Measurements from ENCODE around the gene AGAP6.
"Not testable (repeated sequence)": the region's sequence is repeated elsewhere in the genome, so short reads cannot be mapped to it uniquely, and the experiment has no call there.

The AGAP6 gene

DNA sequence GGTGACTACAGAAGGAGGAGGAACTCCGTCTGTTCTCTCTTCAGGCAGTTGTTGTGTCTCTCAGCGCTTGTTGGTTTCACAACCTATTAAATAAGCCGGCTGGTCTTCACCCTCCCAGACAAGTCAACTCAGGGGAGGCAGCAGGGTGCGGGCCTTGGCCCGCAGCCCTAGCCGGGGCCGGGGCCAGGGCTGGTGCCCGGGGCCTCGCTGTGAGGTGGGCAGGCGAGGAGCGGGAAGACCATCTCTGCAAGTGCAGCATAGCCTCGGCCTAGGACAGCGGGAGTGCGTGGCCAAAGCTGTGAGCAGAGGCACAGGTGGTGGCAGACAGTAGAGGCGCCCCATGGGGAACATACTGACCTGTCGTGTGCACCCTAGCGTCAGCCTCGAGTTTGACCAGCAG is at the start of gene AGAP6:
Gene AGAP6, plus strand, starts transcription at position 31 of the 400 bp plus-strand sequence. Its CDS starts 310 bp downstream, at position 341.
- not testable (repeated sequence) for DNase-seq (ENCODE audit: low read depth); H3K4me3 ChIP-seq (ENCODE audit: low read depth, low read length)

DNA sequence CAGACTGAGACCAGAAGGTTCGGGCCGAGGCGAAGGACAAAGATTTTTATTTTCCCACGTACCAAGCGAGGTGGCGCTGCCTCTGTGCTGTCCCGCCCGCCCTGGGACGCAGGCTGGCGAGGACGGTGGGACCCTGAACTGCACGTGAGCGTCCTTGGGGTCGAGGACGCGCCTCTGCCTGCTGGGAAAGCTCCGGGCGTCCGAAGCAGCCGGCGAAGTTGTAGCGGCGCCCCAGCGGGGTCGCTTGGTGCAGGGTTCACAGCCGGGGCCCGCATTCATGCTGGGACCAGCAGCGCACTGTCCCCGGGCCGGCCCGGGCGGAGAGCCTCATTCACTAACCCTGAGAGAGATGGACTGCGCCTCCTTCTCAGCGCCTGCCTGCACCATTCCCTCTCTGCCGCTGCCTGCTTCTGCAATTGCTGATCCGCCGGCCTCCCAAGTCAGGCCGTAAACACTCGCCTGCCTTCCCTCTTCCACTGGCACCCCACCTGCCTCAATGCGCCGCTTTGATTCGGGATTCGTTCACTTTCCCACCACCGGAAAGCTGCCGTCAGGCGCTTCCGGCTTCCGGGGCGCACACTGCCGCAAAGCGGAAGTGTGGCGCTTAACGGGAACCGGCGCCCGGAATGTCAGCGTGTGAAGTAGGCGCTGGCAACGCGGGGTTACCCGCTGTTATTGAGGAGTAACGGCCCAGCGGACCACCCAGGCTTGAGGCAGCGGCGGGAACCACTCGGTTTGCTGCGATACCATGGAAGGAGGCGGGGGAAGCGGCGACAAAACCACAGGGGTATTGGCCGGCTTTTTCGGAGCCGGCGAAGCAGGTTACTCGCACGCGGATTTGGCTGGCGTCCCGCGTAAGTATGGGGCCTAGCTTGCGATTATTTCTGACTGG is 46.5 kb upstream of the AGAP6 start, which contains the start of the genes PARG and TIMM23B:
Gene PARG, minus strand, starts transcription at position 581 of the 892 bp plus-strand sequence. Its CDS starts 302 bp downstream, at position 279.
Gene TIMM23B, plus strand, starts transcription at position 607 of the 892 bp plus-strand sequence. Its CDS starts 142 bp downstream, at position 749.
- peak; percentile 27 for DNase-seq (ENCODE audit: low read depth)
- peak within 1 kb of the TSS; percentile 68 for H3K4me3 ChIP-seq (ENCODE audit: low read depth, low read length)

DNA sequence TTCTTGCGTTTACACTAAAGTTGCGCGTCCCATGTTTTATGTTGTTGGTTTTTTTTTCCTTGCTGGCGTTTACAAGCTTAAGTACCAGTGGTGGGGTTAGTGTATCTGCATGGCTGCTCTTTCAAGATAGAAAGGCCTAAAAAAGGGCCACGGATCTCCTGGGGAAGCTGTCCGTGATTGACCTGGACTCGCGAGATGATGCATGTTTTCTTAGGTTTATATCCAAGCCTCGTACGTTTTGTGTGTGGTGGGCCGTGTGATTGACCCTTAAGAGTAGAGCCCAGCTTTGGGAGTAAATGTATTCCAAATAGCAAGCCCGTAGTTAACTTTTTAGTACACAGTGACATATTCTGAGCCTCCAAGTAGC is 45.9 kb upstream of the AGAP6 start:
- H3K4me3 ChIP-seq (ENCODE audit: low read depth, low read length) = peak overlapping the region; percentile 68

DNA sequence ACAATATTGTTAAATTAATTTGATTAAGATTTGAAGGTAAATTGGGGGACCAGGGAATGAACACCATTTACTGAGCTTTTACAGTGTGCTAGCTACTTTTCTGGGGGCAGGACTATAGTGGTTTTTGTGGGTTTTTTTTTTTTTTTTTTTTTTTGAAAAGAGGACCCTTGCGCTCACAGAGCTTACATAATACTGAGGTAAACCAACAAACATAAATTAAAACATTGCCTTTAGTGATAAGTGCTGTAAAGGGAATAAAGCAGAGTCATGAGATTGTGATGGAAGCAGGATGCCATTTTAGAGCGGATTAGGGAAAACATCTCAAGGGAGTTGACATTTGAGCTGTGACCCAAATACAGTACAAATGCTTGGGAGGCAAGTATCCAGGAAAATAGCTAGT is 44.6 kb upstream of the AGAP6 start:
- not testable (repeated sequence) for H3K4me3 ChIP-seq (ENCODE audit: low read depth, low read length); DNase-seq (ENCODE audit: low read depth)

More for the DNA sequence above, 45.9 kb upstream of the AGAP6 start:
- not testable (repeated sequence) for DNase-seq (ENCODE audit: low read depth)

DNA sequence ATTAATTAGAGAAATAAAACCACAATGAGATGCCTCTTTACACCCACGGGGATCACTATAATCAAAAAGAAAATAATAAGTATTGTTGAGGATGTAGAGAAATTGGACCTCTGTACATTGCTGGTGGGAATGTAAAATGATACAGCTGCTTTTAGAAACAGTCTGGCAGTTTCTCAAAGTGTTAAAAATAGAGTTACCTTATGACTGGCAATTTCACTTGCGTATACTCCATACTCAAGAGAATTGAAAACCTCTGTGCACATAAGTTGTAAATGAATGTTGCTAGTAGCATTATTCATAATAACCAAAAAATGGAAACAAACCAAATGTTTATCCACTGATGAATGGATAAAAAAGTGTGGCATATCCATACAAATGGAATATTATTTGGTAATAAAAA is 40.1 kb upstream of the AGAP6 start:
- not testable (repeated sequence) for H3K4me3 ChIP-seq (ENCODE audit: low read depth, low read length); DNase-seq (ENCODE audit: low read depth)

DNA sequence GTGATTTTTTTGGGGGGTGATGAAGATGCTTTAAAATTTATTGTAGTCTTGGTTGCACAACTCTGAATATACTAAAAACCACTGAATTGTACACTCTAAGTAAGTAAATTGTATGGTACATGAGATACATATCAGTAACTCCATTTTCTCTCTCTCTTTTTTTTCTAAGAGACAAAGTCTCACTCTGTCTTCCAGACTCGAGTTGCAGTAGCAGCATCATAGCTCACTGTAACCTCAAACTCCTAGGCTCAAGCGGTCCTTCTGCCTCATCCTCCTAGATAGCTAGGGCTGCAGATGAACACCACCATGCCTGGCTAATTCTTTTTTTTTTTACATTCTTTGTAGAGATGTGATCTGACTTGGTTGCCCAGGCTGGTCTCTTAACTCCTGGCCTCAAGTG is 39.5 kb upstream of the AGAP6 start:
- not testable (repeated sequence) for H3K4me3 ChIP-seq (ENCODE audit: low read depth, low read length); DNase-seq (ENCODE audit: low read depth)

DNA sequence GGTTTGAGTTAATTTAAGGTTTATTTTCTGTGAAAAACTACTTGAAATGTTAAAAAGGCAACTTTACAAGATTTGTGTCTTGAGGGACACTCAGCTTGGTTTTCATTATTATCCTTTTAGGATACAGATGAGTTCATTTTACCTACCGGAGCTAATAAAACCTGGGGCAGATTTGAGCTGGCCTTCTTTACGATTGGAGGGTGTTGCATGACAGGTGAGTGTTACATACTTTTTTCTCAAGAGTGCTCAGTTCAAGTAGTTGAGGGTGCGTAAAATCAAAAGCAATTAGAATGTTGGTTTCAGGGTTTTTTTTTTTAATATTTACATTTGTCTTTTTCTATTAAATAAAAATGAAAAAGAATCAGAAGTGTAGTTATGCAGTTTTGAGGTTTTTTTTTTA is 36.2 kb upstream of the AGAP6 start:
- not testable (repeated sequence) for H3K4me3 ChIP-seq (ENCODE audit: low read depth, low read length); DNase-seq (ENCODE audit: low read depth)

DNA sequence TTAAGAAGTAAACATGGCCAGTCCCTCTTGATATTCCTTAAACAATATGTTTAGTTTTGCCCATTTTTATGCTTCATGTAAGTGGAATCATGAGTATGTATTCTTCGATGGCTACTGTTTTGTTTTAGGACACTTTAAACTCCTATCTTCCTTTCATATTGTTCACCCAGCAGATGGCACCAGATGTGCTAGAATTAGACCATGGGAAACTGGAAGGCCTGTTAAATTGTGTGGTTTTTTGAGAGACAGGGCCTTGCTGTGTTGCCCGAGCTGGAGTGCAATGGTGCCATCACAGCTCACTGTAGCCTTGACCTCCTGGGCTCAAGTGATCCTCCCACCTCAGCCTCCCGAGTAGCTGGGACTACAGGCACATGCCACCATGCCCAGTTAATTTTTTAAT is 35.1 kb upstream of the AGAP6 start:
- not testable (repeated sequence) for DNase-seq (ENCODE audit: low read depth); H3K4me3 ChIP-seq (ENCODE audit: low read depth, low read length)

DNA sequence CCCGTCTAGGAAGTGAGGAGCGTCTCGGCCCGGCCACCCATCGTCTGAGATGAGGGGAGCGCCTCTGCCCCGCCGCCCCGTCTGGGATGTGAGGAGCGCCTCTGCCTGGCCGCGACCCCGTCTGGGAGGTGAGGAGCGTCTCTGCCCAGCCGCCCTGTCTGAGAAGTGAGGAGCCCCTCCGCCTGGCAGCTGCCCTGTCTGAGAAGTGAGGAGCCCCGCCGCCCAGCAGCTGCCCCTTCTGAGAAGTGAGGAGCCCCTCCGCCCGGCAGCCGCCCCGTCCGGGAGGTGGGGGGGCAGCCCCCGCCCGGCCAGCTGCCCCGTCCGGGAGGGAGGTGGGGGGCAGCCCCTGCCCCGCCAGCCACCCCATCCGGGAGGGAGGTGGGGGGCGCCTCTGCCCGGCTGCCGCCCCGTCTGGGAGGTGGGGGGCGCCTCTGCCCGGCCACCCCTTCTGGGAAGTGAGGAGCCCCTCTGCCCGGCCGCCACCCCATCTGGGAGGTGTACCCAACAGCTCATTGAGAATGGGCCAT is 17.8 kb upstream of the AGAP6 start:
- not testable (repeated sequence) for DNase-seq (ENCODE audit: low read depth); H3K4me3 ChIP-seq (ENCODE audit: low read depth, low read length)

DNA sequence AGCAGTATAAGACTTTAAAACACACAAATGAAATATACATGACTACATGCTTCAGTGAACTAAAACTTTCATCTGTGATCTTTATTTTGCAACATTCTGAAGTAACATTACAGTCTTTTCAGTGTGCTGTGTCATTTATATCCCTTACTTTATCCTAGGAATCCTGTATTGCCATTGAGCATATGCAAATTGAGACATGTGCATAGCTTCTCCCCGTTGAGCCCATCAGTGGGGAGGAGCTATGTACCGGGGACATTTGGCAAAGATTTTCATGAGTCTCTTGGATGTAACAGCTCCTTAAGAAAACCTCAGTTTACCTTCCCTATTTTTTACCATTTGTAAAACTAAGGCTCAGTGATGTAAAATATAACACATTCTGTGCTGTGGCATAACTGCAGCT is 16.7 kb upstream of the AGAP6 start:
- H3K4me3 ChIP-seq (ENCODE audit: low read depth, low read length); DNase-seq (ENCODE audit: low read depth): not testable (repeated sequence)

DNA sequence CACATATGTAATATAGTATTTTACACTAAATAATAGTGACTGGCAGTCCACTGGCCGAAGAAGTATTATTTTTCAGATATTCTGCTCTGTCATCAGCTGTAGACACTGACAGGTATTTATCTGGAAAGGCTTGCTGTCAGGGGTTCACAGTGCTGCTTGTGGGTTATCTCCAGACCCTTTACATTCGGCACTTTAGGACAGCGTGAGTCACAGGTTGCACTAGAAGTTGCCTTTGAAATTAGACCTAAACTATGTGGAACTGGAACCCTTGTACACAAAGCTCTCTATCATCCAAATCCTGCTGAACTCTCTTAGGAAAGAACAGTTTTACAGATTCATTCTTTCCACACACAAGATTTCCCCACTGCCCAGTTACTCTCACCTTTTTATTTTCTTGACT is 16.1 kb upstream of the AGAP6 start:
- not testable (repeated sequence) for H3K4me3 ChIP-seq (ENCODE audit: low read depth, low read length); DNase-seq (ENCODE audit: low read depth)

DNA sequence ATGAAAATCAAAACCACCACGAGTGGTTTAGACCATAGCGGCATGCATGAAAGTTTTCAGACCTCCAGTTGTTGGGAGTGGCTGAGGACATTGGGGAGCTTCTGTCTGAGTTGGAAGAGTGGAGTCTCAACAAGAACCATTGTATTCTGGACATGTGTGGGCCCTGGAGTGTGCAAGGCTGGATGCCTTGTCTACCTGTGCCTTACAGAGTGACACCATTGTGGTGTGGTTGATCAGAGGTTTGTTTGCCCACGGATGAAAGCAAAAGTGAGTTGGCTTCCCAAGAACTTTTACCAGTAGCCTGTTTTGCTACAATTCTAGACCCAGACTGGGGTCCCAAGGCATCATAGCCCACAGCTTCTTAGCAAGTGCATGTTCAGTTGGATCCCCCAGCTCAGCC is 10.4 kb upstream of the AGAP6 start:
- not testable (repeated sequence) for DNase-seq (ENCODE audit: low read depth); H3K4me3 ChIP-seq (ENCODE audit: low read depth, low read length)

DNA sequence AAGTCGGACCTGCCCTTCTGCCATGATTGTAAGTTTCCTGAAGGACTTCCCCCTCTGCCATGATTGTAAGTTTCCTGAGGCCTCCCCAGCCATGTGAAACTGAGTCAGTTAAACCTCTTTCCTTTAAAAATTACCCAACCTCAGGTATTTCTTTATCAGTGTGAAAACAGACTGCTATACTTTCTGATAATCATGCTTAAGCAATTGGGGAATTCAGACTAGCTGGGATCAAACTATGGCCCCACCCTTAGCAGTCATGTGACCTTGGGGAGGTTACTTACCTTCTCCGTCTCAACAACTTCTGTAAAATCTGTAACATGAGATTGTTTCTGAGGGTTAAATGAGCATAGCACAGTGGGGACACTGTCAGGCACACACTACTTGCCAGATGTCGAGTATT is 999 bp upstream of the AGAP6 start:
- not testable (repeated sequence) for H3K4me3 ChIP-seq (ENCODE audit: low read depth, low read length); DNase-seq (ENCODE audit: low read depth)

DNA sequence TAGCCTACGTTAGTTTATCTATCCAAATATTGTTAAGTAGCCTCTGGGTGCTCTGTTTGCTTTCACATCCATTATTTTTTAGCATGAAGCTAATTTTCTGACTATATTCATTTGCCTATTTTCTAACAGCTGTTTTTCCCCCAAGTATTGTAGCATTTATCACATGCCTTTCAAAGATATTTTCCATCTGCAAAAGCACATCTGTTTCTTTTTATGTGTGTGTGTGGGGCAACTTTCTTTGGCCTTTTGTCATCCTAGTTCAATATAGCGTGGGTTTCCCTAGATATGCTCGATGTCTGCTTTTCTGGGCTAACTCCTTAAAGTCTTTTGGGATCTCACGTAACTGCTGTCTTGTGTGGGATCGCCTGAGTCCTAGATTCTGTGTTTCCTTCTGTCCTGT is 7.1 kb downstream of the AGAP6 start:
- DNase-seq (ENCODE audit: low read depth) = not testable (repeated sequence)

DNA sequence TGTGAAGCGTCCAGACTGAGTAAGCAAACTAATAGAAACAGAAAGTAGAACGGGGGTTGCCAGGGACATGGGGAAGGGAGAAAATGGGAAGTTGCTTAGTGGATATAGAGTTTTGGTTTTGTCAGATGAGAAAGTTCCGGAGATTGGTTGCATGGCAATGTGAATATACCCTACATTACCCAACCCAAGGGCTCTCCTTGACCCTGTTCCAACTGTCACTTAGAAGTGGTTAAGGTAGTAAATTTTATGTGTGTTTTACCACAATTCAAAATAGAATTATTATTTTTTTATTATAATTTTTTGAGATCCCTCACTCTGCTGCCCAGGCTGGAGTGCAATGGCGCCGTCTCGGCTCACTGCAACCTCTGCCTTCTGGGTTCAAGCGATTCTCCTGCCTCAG is 25.8 kb downstream of the AGAP6 start:
- H3K4me3 ChIP-seq (ENCODE audit: low read depth, low read length); DNase-seq (ENCODE audit: low read depth): not testable (repeated sequence)

More for the DNA sequence above, 7.1 kb downstream of the AGAP6 start:
- H3K4me3 ChIP-seq (ENCODE audit: low read depth, low read length) = not testable (repeated sequence)

DNA sequence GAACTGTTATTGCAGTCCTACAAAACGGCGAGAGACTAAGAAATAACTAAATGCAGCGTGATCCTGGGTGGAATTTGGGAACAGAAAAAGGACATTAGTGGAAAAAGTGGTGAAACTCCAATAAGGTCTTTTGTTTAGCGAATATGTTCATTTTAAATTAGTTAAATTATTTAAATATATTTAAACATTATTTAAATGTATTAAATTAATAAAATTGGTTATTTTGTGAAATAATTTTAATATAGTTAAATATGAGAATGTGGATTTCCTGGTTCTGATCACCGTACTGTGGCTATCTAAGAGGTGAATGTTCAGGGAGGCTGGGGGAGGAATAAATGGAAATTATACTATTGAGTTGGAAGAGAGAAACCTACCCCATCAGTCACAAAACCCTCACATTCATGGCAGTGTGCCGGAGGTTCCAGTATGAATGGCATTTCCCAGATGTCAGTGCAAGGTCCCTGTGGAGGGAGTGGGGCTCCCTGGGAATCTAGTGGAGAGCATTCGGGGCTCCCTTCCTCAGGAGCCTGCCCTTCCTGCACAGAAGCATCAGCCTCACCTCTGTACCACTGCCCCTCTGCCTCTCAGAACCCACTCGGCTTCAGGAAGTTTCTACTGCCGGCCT is 27.5 kb downstream of the AGAP6 start:
- not testable (repeated sequence) for DNase-seq (ENCODE audit: low read depth); H3K4me3 ChIP-seq (ENCODE audit: low read depth, low read length)

DNA sequence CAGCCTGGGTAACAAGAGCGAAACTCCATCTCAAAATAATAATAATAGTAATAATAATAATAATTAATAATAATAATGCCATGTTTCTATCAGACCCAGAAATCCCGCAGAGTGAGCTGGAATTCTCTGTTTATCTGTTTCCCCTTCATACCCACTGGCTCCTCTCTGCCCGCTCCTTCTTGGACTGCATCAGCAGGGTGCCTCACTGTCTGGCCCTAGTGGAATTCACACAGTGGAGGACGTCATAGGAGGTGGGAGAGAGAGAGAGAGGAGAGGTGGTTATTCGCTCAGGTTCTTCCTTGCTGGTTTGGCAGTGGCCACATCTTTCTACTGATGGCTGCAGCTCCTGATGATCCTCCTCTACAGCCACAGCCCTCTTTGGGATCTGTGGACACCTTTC is 28.7 kb downstream of the AGAP6 start:
- not testable (repeated sequence) for DNase-seq (ENCODE audit: low read depth)

DNA sequence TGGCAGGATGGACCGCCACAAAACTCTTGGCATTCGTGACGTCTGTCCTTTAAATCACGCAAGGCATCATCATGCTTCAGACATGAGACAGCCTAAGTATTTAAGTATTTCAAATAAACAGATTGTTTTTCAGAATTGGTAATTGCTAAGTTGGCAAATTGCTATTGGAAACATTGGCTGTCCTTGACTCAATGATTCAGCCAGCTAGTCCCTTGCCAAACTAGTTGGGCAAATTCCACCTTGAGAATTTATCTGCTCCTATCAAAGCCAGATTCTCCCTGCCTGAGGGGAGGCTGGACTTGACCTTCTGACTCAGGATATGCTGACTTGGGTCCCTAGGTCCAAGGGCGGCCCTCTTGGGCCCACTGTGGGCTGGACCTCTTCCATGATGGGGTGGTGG is 29.4 kb downstream of the AGAP6 start:
- not testable (repeated sequence) for H3K4me3 ChIP-seq (ENCODE audit: low read depth, low read length); DNase-seq (ENCODE audit: low read depth)

More for the DNA sequence above, 28.7 kb downstream of the AGAP6 start:
- H3K4me3 ChIP-seq (ENCODE audit: low read depth, low read length) = not testable (repeated sequence)

DNA sequence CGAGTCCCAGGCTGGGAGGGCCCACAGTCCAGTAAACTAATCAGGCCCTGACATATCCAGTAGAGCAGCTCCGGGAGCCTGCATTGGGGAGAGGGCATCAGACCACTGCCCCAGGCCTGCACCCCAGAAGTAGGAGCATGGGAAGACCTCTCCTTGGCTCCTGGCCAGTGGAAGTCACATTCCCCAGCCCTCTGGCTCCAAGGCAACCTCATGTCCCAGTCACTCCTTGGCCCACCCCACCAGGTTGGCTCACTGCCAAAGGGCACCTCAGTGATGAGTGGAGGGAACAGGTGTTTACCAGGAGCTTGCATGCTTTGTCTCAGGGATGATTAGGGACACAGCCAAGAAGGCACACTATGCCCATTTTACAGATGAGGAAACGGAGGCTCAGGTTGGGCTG is 31.1 kb downstream of the AGAP6 start:
- not testable (repeated sequence) for DNase-seq (ENCODE audit: low read depth); H3K4me3 ChIP-seq (ENCODE audit: low read depth, low read length)

All from GM12864 (cell line).